SK-N-SH treated with all-trans-retinoic acid at 6 μM for 48 hours (cell line): ENCODE measurements around the gene TMPO.

Experiments used
- RARB ChIP-seq: fragments of 250-450 bp; sonication (Bioruptor Pico); IDR thresholded peaks from 2 replicates; pipeline ENCODE4 v1.8.0; 2021; ENCODE audit warnings: mild to moderate bottlenecking, moderate library complexity
- TOX ChIP-seq: fragments of 250-450 bp; sonication (Bioruptor Pico); IDR thresholded peaks from 2 replicates; pipeline ENCODE4 v1.8.0; 2021; ENCODE audit warnings: mild to moderate bottlenecking, moderate library complexity, borderline replicate concordance
- ZFP3 ChIP-seq: fragments of 250-450 bp; sonication (Bioruptor Pico); IDR thresholded peaks from 2 replicates; pipeline ENCODE4 v1.5.0; 2020; ENCODE audit warnings: mild to moderate bottlenecking, moderate library complexity

GRCh38 chr12:98592825-98593322 lies 77.5 kb downstream of the TMPO start:
- TF ChIP-seq TOX (CRISPR knock-in tag) (no peak), ZFP3 (CRISPR knock-in tag) (no peak), RARB (CRISPR knock-in tag) (no peak)
